ENCODE measurements around the gene ANKRD23. TPM values are rescaled to one million over a fixed set of nuclear protein-coding genes. Genes with fewer than 3 reads are reported as not detected.

ANKRD23 gene
- total RNA-seq, 3 donors from 2014 or later = 3.2 to 5.1 (median 4.9) TPM

- ATAC-seq = no peak
- TF ChIP-seq CTCF (IDR thresholded peaks at IDR 0.05) = no peak
- DNase-seq = no peak
These were observed 39.1 kb upstream of the ANKRD23 start for GRCh38 chr2:96882906-96883305.

GRCh38 chr2:96882230-96882629 is 38.4 kb upstream of the ANKRD23 start:
- ATAC-seq = no peak
- Histone ChIP-seq H3K4me3 (no peak overlapping the region), H3K9me3 (no peaks in the 10 kb centered on the region), H3K4me1 (ENCODE audit: low read depth) (no peaks in the 10 kb centered on the region), H3K36me3 (ENCODE audit: low read depth) (no peaks in the 10 kb centered on the region)
- TF ChIP-seq CTCF (IDR thresholded peaks at IDR 0.05) = no peak
- DNase-seq = no peak
- intact Hi-C loops (cut with DNase I, micrococcal nuclease) = no loop called here

More at GRCh38 chr2:96882906-96883305, 39.1 kb upstream of the ANKRD23 start:
- peaks cover 6% of the 10 kb centered on the region for H3K4me1 ChIP-seq (ENCODE audit: low read depth)
- no peaks in the 10 kb centered on the region for H3K36me3 ChIP-seq (ENCODE audit: low read depth)
- H3K4me3 ChIP-seq = no peak overlapping the region
- intact Hi-C loops (cut with DNase I, micrococcal nuclease) = no loop called here
- H3K9me3 ChIP-seq = no peaks in the 10 kb centered on the region

- Histone ChIP-seq H3K36me3 (ENCODE audit: low read depth) (no peaks in the 10 kb centered on the region), H3K4me3 (no peak overlapping the region), H3K4me1 (ENCODE audit: low read depth) (no peaks in the 10 kb centered on the region), H3K9me3 (no peaks in the 10 kb centered on the region)
- DNase-seq (no peak), ATAC-seq (no peak)
- TF ChIP-seq CTCF (IDR thresholded peaks at IDR 0.05) = no peak
- intact Hi-C loops (cut with DNase I, micrococcal nuclease) = no loop called here
These were observed 37.8 kb upstream of the ANKRD23 start for GRCh38 chr2:96881349-96882195.

- intact Hi-C loops (cut with DNase I, micrococcal nuclease) = no loop called here
- H3K4me3 ChIP-seq = no peak overlapping the region
- ATAC-seq (no peak), DNase-seq (no peak)
- H3K9me3 ChIP-seq = no peaks in the 10 kb centered on the region
- no peak for TF ChIP-seq CTCF (IDR thresholded peaks at IDR 0.05)
- no peaks in the 10 kb centered on the region for H3K4me1 ChIP-seq (ENCODE audit: low read depth)
- H3K36me3 ChIP-seq (ENCODE audit: low read depth) = no peaks in the 10 kb centered on the region
These were observed 37.1 kb upstream of the ANKRD23 start for GRCh38 chr2:96880891-96881273.

- Histone ChIP-seq H3K4me1 (ENCODE audit: low read depth) (peaks cover 3% of the 10 kb centered on the region), H3K9me3 (no peaks in the 10 kb centered on the region), H3K4me3 (no peak overlapping the region), H3K36me3 (ENCODE audit: low read depth) (no peaks in the 10 kb centered on the region)
- intact Hi-C loops (cut with DNase I, micrococcal nuclease) = no loop called here
- no peak for DNase-seq
- TF ChIP-seq CTCF (IDR thresholded peaks at IDR 0.05) = no peak
- no peak for ATAC-seq
These were observed 35.8 kb upstream of the ANKRD23 start for GRCh38 chr2:96879545-96880040.
